Stimulated activated CD4-positive, alpha-beta T cell treated with anti-CD3 and anti-CD28 coated beads, Interleukin-2, amount 100 ng/mL, for 48 hours (primary cell): ENCODE measurements around the gene SHROOM1.

Source experiments
- DNase-seq, 2 donors: peaks; one replicate each; pipeline ENCODE4 v3.0.0-alpha.2; 2020

Gene SHROOM1

GRCh38 chr5:132774406-132774805 is 56.0 kb downstream of the SHROOM1 start:
- no peak for DNase-seq

GRCh38 chr5:132773601-132774355 is 56.7 kb downstream of the SHROOM1 start:
- no peak for DNase-seq

GRCh38 chr5:132773114-132773513 is 57.3 kb downstream of the SHROOM1 start:
- DNase-seq, result no peak

- no peak for DNase-seq
These were observed 58.0 kb downstream of the SHROOM1 start for GRCh38 chr5:132772291-132773070.
